ENCODE data around the gene RNF144B. TPM values are rescaled to one million over a fixed set of nuclear protein-coding genes. Genes with fewer than 3 reads are reported as not detected.

The RNF144B gene
- total and polyA plus RNA-seq, 2 of the 13 experiments (the other 11 are each of a cell fraction or from before 2014, with no cell fraction given) = 1.8 to 4.3 TPM

DNA sequence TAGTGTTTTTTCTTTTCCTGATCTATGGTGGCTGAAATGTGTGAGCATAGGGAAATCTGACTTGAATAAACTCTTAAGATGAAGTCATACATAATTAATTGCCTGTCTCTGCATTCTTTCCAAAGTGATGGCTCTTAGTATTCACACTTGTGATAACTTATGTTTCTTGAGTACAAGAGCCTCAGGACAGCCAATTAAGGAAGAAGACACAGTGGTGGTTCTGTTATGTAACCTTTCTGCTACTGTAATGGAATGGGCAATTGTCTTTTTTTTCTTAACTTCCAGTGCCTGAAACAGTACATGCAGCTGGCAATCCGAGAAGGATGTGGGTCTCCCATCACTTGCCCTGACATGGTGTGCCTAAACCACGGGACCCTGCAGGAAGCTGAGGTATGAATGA, 40.1 kb downstream of the RNF144B start:
- ChIA-PET POLR2A (no interaction called here), CTCF (ENCODE audit: low intra/inter-chr PET ratio, low total read pairs) (no interaction called here)
- WGBS (ENCODE audit: low lambda C conversion rate) = 89% methylated on average over 2 of the region's 2 CpGs
- H2AFZ ChIP-seq (ENCODE audit: low read length) = no peak overlapping the region
- H3K27ac ChIP-seq (ENCODE audit: extremely low read length, insufficient read depth, low read length) = no peak overlapping the region
- no peaks in the 10 kb centered on the region for H4K20me1 ChIP-seq (ENCODE audit: insufficient read depth, low read length)
- no peaks in the 10 kb centered on the region for H3K9me3 ChIP-seq (ENCODE audit: low read length)
- no TSS peak for BruUV-seq (replicated peaks)
- TF ChIP-seq HMG20A (CRISPR knock-in tag; IDR thresholded peaks at IDR 0.05; ENCODE audit: borderline replicate concordance) (no peak), MAFF (IDR thresholded peaks at IDR 0.05; ENCODE audit: low read depth, low read length) (no peak), MTA3 (CRISPR knock-in tag; IDR thresholded peaks at IDR 0.05) (no peak), CEBPG (CRISPR knock-in tag; IDR thresholded peaks at IDR 0.05) (no peak), SOX5 (CRISPR knock-in tag; IDR thresholded peaks at IDR 0.05; ENCODE audit: borderline replicate concordance) (no peak), ZNF766 (CRISPR knock-in tag; IDR thresholded peaks at IDR 0.05; ENCODE audit: borderline replicate concordance) (no peak), FOXK2 (IDR thresholded peaks at IDR 0.05) (no peak), KLF13 (CRISPR knock-in tag; IDR thresholded peaks at IDR 0.05) (no peak), ZNF205 (CRISPR knock-in tag; IDR thresholded peaks at IDR 0.05) (no peak), ZNF20 (CRISPR knock-in tag; IDR thresholded peaks at IDR 0.05) (no peak)
- TF ChIP-seq, protein P1, sequence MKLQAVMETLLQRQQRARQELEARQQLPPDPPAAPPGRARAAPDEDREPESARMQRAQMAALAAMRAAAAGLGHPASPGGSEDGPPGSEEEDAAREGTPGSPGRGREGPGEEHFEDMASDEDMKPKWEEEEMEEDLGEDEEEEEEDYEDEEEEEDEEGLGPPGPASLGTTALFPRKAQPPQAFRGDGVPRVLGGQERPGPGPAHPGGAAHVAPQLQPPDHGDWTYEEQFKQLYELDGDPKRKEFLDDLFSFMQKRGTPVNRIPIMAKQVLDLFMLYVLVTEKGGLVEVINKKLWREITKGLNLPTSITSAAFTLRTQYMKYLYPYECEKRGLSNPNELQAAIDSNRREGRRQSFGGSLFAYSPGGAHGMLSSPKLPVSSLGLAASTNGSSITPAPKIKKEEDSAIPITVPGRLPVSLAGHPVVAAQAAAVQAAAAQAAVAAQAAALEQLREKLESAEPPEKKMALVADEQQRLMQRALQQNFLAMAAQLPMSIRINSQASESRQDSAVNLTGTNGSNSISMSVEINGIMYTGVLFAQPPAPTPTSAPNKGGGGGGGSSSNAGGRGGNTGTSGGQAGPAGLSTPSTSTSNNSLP (IDR thresholded peaks at IDR 0.05; ENCODE audit: low read depth, low read length) = no peak
- TF ChIP-seq, protein P2, sequence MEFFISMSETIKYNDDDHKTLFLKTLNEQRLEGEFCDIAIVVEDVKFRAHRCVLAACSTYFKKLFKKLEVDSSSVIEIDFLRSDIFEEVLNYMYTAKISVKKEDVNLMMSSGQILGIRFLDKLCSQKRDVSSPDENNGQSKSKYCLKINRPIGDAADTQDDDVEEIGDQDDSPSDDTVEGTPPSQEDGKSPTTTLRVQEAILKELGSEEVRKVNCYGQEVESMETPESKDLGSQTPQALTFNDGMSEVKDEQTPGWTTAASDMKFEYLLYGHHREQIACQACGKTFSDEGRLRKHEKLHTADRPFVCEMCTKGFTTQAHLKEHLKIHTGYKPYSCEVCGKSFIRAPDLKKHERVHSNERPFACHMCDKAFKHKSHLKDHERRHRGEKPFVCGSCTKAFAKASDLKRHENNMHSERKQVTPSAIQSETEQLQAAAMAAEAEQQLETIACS (CRISPR knock-in tag; IDR thresholded peaks at IDR 0.05) = no peak
- TF ChIP-seq, protein P3, sequence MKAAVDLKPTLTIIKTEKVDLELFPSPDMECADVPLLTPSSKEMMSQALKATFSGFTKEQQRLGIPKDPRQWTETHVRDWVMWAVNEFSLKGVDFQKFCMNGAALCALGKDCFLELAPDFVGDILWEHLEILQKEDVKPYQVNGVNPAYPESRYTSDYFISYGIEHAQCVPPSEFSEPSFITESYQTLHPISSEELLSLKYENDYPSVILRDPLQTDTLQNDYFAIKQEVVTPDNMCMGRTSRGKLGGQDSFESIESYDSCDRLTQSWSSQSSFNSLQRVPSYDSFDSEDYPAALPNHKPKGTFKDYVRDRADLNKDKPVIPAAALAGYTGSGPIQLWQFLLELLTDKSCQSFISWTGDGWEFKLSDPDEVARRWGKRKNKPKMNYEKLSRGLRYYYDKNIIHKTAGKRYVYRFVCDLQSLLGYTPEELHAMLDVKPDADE (CRISPR knock-in tag; IDR thresholded peaks at IDR 0.05) = no peak
- TF ChIP-seq, protein P4, sequence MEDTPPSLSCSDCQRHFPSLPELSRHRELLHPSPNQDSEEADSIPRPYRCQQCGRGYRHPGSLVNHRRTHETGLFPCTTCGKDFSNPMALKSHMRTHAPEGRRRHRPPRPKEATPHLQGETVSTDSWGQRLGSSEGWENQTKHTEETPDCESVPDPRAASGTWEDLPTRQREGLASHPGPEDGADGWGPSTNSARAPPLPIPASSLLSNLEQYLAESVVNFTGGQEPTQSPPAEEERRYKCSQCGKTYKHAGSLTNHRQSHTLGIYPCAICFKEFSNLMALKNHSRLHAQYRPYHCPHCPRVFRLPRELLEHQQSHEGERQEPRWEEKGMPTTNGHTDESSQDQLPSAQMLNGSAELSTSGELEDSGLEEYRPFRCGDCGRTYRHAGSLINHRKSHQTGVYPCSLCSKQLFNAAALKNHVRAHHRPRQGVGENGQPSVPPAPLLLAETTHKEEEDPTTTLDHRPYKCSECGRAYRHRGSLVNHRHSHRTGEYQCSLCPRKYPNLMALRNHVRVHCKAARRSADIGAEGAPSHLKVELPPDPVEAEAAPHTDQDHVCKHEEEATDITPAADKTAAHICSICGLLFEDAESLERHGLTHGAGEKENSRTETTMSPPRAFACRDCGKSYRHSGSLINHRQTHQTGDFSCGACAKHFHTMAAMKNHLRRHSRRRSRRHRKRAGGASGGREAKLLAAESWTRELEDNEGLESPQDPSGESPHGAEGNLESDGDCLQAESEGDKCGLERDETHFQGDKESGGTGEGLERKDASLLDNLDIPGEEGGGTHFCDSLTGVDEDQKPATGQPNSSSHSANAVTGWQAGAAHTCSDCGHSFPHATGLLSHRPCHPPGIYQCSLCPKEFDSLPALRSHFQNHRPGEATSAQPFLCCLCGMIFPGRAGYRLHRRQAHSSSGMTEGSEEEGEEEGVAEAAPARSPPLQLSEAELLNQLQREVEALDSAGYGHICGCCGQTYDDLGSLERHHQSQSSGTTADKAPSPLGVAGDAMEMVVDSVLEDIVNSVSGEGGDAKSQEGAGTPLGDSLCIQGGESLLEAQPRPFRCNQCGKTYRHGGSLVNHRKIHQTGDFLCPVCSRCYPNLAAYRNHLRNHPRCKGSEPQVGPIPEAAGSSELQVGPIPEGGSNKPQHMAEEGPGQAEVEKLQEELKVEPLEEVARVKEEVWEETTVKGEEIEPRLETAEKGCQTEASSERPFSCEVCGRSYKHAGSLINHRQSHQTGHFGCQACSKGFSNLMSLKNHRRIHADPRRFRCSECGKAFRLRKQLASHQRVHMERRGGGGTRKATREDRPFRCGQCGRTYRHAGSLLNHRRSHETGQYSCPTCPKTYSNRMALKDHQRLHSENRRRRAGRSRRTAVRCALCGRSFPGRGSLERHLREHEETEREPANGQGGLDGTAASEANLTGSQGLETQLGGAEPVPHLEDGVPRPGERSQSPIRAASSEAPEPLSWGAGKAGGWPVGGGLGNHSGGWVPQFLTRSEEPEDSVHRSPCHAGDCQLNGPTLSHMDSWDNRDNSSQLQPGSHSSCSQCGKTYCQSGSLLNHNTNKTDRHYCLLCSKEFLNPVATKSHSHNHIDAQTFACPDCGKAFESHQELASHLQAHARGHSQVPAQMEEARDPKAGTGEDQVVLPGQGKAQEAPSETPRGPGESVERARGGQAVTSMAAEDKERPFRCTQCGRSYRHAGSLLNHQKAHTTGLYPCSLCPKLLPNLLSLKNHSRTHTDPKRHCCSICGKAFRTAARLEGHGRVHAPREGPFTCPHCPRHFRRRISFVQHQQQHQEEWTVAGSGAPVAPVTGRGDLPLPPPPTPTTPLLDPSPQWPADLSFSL (CRISPR knock-in tag; IDR thresholded peaks at IDR 0.05) = no peak
- H3K36me3 ChIP-seq (replicated peaks in 1 of 2; ENCODE audit: control insufficient read depth in 1 of 2, insufficient read depth in 2 of 2, low read length in 2 of 2) = no peaks in the 10 kb centered on the region; a peak in 1 of 5 replicates
- in situ Hi-C loops (cut with HindIII; ENCODE audit: extremely low pct_ligation_motif_present, low pct_unique_long_range_greater_than_20kb) (no loop called here), intact Hi-C loops (cut with micrococcal nuclease; ENCODE audit: unreplicated experiment) (no loop called here)
- no peaks in the 10 kb centered on the region for H3K79me2 ChIP-seq (ENCODE audit: insufficient read depth, low read length)
- no peaks in the 10 kb centered on the region for H3K27me3 ChIP-seq (ENCODE audit: control insufficient read depth in 1 of 2, insufficient read depth in 2 of 2, low read length in 2 of 2)
- ATAC-seq (no peak), FAIRE-seq (peak; percentile 12), DNase-seq (ENCODE audit: low spot score) (no peak)
- H3K9ac ChIP-seq (ENCODE audit: insufficient read depth, low read depth, low read length) = no peak overlapping the region
- no peak overlapping the region for H3K4me3 ChIP-seq (replicated peaks in 1 of 3; ENCODE audit: insufficient read depth in 1 of 3, low read depth in 2 of 3, low read length in 3 of 3)
- peaks cover 12% of the 10 kb centered on the region for H3K4me1 ChIP-seq (ENCODE audit: insufficient read depth, low read length)
- H3K4me2 ChIP-seq (ENCODE audit: low read depth, low read length) = no peak overlapping the region
